GM19193 (cell line): Measurements from ENCODE around the gene TP53I11.

Source experiments
- POLR2A ChIP-seq: IDR thresholded peaks from 4 replicates; pipeline ENCODE4 v1.6.1; 2011; ENCODE audit not compliant: insufficient read depth, insufficient read length; ENCODE audit errors: extremely low read depth

Gene TP53I11

DNA sequence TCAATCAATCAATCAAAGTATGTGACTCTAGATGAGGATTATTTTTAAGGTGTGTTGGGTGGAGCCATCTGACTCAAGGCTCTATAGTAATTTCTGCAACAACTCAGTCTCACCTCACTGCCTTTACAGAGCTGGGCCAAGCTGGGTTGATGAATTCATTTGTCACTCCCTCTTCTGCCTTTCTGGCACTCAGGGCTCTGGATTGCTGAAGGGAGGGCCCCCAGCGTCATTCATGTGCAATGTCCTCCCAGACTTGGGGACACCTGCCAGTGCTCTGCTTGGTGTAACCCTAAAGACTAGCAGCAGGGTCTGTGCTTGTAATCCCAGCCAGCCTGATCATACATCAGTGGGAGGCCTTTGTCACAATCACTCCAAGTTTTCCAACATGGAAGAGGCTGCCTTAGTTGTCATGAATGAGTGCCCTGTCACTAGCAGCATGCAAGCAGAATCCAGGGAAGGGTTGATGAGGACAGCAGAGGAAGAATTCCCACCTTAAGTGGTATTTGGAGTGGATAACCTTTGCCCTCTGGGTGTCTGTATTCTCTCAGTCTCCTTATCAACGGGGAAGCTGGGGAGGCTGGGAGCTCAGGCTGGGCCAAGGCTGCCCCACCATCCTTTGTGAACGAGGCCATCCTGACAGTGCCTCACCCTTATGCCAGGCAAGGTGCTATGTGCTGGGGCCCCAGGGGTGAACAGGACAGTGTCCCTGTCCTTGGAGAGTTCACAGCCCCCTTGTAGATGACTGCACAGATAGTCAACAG, 2.0 kb upstream of the TP53I11 start:
- TF ChIP-seq POLR2A, result no peak

DNA sequence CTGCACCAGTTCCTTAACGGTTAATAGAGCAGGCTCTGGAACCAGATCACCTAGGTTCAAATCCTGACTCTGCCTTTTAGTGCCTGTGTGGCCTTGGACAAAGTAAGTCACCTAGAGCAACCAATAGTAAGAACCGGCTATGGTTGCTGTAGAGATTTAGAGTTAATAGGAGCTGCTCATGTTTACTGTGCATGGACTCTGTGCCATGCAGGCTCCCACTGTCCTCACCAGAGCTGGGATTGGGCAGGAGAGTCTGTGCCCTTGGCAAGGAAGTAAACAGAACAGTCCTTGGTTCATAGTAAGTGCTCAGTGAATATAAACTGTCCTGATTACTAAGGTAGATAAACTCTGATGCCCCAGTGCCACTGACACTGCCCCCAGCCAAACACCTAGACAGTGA, 1.4 kb upstream of the TP53I11 start:
- TF ChIP-seq POLR2A, result no peak

DNA sequence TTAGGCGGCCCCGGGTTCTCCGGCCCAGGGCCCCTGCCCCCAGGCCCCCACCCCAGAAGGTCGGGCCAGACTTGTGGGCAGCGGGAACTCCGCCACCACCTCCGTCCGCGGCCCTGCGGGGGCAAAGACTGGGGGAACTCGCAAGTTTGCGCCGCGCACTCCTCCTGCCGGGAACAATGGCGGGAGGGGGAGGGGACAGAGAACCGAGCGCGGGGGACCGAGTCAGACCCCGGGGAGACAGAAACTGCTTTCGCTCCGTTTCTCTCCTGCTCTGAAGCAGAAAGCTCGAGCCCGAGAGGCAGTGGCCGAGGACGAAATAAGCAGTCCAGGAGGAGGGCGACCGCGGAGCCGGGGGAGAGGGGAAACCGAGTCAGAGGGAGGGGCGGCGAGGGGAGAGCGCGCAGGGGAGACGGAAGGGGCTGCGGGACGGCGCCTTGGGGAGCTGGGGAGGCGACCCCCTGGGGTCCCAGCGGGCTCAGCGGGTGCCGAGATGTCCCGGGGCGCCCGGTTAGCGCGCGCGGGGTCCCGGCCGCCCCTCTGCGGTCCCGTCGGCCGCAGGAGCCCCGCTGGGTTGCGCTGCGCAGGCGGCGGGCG, 555 bp downstream of the TP53I11 start:
- no peak for TF ChIP-seq POLR2A

DNA sequence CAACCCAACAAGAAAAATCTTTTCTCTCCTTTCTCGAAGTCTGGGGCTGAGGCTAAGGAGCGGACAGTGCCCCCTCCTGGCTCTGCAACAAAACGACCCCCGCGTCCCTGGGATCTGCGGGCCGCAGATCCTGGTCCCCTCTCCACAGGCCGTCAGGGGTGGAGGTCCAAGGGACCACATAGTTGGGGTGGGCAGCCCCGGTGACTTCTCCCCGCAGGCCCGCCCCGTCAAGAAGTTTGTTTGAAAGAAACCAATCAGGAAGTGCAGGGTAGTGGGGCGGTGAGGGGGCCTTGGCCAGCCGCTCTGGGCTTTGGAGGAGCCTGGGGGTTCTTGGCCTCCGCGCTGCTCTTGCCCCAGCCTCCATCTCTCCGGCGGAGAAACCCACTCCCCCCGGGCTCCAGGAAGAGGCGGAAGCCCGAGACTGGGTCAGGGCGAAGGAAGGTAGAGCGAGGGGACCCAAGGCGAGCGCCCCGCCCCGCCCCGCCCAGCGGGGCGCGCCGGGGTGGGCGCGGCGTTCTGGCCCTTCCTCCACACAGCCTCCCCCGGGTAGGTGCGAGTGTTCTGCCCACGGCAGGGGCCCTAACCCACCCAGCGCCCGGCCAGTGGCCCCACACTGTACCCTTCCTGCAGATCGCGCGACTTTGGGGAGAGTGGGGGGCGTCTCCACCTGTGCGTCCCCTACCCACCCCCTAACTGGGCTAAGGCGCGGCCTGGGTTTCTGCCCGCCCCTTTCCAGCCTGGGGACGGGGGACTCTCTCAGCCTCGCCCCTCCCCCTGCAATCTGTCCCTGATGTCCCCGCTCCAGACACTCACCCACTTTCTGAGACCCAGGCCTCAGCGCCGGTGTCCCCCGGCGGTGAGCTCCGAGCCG, 1.3 kb downstream of the TP53I11 start:
- no peak for TF ChIP-seq POLR2A

DNA sequence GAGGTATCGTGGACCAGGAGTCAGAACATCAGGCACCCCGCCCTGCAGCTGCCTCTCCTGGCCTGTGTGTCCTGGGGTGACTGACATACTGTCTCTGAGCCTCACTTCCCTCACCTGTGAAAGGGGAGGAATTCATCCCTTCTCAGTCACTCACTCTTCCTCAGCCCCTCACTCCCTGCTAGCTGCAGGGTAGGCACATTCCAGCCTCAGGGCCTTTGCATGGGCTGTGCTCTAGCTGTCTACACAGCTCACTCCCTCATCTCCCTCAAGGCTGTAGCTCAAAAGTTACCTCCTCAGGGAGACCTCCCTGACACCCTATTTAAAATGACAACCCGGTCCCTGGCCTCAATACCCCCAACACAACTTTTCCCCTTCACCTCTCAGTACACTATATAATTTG, 2.5 kb downstream of the TP53I11 start:
- no peak for TF ChIP-seq POLR2A

DNA sequence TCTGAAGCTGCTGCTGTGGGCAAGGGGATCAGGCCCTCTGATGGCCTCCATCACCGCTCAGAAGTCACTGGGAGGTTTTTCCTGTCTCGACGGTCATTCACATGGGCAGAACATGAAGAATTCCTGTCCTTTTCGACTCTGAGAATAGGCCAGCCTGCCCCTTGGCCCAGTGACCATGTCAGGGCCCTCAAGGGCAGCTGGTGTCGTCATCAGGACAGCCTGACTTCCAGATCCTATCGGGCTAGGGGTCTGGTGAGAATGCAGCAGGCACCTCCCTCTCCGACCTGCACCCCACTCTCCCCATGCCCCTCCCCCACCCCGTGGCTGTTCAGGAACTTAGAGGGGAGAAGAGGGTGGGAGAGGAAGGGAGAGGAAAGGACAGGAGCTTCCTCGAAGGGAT, 3.6 kb downstream of the TP53I11 start:
- TF ChIP-seq POLR2A, result no peak

DNA sequence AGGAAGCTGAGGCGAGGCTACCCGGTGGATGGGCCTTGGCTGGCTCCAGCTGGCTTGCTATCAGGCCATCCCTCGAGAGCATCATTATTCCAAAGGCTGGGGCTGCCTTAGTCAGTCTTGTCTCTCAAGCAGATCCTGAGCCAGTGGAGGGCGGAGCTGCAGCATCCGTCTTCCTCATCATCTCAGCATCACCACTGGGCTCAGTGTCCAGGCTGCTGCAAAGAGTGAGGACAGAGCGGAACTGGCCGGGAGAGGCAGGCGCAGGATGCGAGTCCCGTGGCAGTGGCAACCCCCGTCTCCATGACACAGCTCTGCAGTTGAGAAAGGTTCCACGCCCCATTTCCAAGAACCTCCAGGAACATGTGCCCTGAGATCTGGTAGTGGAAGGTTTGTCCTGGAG, 4.4 kb downstream of the TP53I11 start:
- no peak for TF ChIP-seq POLR2A

DNA sequence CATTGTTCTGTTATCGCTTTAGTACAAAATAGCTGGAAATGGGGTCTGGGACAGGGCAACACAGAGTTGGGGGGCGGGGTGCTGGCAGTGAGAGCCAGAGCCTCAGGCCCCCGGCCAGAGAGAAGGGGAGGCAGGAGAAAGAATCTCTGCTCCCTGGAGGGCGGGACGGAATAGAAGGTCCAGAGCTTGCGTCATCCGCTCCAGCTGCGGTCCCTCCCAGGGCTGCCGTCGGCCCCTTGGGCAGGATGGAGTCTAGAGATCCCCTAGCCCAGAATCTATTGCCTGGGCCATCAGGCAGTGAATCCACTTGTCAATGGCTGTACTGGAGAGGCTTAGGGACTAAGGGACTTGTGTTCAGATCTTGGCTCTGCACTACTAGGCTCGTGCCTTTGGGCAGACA, 5.0 kb downstream of the TP53I11 start:
- TF ChIP-seq POLR2A, result no peak

DNA sequence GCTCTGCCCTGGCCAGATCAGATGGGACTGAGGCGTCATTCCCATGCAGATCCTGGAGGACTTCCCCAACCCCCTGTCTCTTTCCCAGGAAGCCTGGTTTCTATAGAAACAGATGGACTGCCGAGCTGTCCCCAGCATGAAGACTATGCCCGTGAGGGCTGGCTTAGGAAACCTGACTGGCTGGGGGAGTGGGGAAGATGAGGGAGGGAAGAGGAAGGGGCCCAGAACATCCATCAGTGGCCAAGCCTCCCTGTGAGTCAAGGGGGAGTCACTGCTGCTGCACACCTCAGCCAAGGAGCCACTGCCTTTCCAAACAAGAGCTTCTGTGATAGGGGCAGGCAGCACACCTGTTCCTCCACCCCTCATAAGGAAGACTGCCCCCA, 5.8 kb downstream of the TP53I11 start:
- no peak for TF ChIP-seq POLR2A

DNA sequence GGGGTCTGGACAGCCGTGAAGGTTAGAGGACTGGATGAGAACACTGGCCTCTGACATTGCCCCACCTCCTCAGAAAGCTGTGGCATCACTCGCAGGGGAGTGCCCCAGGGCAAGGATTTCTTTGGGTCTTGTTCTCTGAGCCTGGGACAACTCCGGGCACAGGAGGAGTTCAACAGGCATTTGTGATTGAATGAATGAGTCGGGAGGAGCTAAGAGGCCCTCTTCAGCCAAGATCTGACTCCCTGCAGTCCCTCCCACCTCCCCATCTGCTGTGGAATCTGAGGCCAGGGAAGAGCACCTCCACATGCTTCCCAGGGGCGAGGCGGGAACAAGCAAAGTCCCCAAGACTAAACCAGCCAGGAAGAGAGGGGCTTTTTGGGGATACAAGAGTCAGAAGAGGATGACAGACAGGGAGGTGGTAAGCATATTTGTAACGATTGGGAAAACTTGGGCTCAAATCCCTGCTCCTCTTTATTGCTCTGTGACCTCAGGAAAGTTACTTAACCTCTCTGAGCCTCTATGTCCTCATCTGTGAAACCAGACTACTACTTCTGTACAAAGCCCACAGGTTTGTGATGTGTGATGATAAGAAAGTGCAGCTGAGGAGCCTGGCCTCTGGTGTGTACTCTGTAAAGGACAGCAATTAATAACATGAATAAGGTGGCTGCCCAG, 6.4 kb downstream of the TP53I11 start:
- no peak for TF ChIP-seq POLR2A

DNA sequence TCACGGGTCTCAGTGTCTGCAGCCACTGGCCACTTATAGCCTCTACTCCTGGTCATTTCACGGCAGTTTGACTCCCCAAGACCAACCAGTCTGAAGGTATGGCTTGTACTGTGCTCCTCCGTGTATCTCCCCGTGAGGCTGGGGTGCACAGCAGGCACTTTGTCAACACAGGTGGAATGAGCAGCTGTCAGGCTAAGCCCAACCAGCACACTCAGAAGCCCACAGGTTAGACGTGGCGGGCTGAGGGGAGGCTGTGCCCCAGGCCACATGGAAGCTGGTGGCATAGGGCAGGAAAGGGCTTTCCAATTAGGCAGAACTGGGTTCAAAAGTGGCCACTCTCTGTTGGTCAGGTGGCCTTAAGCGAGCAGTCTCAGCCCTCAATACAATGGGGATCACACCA, 7.0 kb downstream of the TP53I11 start:
- TF ChIP-seq POLR2A, result no peak

DNA sequence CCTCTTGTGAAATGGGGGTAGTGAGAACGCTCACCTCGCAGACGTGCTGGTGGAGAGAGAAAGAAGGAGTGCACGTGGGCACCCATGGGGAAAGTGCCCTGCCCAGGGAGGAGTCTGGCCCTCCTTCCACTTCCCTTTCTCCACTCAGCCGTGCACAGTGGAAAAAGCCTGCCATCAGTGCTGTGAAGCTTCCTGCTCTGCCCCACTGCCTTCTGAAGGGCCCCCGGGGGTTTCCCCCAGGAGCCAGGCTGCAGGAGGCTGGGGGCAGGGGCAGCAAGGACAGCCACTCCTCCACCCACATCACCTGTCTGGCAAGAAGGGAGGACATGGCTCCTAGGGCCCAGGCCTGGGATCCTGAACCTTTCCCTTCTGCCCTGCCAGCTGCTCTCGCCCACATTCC, 7.6 kb downstream of the TP53I11 start:
- no peak for TF ChIP-seq POLR2A

DNA sequence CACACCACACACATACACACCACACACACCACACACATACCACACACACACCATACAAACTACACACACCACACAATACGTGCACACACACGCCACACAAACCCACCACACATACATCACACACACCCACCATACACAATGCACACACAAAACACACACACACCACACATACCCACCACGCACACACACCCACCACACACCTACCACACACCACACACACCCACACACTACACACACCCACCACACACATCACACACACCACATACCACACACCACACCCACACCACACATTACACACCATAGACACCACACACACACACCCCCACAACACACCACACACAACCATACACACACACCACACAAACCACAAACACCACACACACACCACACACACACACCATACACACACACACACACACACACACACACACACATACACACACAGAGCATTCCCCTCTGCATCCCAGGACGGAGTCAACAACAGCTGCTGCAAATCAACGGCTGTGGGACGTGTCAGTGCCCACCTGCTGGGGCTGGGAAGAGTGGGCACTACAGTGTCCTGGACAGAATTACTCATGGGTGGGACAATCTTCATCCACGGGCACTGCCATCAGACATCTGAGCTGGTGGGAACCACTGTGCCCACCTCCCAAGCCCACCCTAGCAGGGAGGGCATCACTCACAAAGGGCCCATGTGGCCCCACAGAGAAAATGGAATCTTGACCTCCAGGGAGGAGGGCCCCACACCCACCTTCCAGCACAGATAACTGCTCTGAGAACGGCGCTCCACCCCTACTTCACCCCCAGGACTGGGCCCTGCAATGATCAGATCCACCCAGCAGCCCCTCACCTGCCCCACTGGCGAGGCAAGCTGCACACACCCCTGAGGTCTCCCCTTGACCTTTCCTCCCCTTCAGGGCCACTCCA, 8.4 kb downstream of the TP53I11 start:
- TF ChIP-seq POLR2A, result no peak

DNA sequence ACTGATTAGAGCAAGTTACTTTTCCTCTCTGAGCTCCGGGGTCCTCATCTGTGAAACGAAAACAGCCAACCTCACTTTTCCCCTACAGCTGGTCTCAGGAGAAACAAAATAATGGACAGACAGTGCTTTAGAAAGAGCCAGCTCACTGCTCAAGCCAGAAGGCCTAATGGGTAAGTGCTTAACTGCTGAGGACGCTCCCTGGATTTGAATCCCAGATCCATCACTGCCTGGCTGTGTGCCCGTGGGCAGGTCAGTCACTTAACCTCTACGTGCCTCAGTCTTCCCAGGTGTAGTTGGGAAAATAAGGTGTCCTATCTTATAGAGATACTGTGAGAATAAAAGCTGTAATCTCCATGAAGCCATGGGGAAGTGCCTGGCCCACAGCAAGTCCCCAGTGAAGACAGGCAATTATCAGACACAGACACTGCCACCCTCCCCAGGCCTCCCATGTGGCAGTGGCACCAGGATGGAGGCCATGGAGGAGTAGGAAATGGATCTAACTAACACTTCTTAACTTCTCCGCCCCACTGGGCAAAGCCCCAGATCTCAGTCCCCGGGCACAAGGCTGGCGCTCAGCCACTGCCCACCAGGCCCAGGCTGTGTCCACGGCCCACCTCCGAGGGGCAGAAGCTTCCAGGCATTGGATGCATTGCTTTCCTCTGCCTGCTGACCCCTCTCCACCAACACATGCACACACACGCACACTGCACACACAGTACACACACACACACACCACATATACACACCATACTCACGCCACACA, 9.2 kb downstream of the TP53I11 start:
- TF ChIP-seq POLR2A, result no peak

DNA sequence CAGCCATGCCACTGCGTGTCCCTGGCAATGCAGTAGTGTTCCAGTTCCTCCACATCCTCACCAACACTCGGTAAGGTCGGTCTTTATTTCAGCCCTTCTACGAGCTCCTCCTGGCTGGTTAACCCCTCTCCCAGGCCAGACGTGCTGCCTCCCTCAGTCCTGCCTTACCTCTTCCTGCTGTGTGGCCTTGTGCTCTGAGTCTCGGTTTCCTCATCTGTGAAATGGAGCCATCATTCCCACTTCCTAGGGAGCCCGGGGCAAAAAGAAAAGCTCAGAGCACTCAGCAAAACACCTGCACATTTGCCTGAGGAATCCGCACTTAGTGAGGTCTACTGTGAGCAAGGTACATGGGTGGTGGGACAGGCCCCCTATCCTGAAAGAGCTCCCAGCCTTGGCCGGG, 9.8 kb downstream of the TP53I11 start:
- TF ChIP-seq POLR2A, result no peak
